Esophagus mucosa (tissue), 1 donor: ENCODE data around the gene HMGB2. TPM values are rescaled to one million over a fixed set of nuclear protein-coding genes. Genes with fewer than 3 reads are reported as not detected.

Experiments used
- ATAC-seq: fragments of 200-7000 bp; cut with Tn5 transposase; one replicate; pipeline ENCODE4 v1.9.1; 2020
- total RNA-seq: library from RNA; stranded (reverse); gene quantifications from one replicate; pipeline ENCODE4 v1.2.4, GENCODE V29; 2023
- donor health status: DM: yes; HTN: yes; CAD: no.

Gene HMGB2
- total RNA-seq, 1 donor from 2014 or later: 85.0 TPM

DNA sequence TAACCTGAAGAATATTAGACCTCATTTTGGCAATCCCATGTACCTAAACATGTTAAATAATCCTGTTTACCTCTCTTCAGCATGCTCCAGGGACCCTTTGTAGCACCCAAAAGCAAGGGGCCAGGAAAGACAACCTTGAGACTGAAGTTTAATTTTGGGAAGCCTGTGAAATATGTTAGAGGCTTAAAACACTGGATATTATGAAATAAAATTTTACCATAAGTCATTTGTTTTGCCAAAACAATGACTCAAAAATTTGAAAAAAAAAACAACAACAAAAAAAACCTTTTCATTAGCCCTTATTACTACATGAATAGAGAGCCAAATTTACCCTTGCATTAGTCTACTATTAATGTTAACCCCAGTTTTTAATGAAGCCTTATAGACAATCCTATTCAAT, 49.7 kb downstream of the HMGB2 start:
- no peak for ATAC-seq

GRCh38 chr4:173282626-173283025, 51.5 kb downstream of the HMGB2 start:
- ATAC-seq: no peak

- ATAC-seq: no peak
Measured at GRCh38 chr4:173282256-173282562, 51.9 kb downstream of the HMGB2 start.

- ATAC-seq: no peak
Measured at GRCh38 chr4:173281406-173282255, 52.5 kb downstream of the HMGB2 start.

Other genes starting within 250 kb of the HMGB2 start
- gene GALNT7, start 165.5 kb downstream of the HMGB2 start, total RNA-seq: 39.0 TPM
- gene SAP30, start 36.6 kb upstream of the HMGB2 start, total RNA-seq: 5.1 TPM
- 0.12 TPM for gene SCRG1, start 64.8 kb upstream of the HMGB2 start, total RNA-seq
- gene HAND2, start 195.9 kb upstream of the HMGB2 start, total RNA-seq: 0.08 TPM